GM19397 (cell line): ENCODE results near the gene PIM2.

ENCODE experiments used
- ATAC-seq: cut with Tn5 transposase; IDR thresholded peaks from one replicate; pipeline ENCODE4 v1.9.1; 2021; ENCODE audit warnings: mild to moderate bottlenecking, moderate library complexity; ENCODE audit not compliant: unreplicated experiment

PIM2 gene

GRCh38 chrX:48918643-48919340 lies at the start of gene PIM2:
TSS of gene PIM2 (minus strand) at chrX:48919024. CDS start at chrX:48918834, 190 bp downstream.
- ATAC-seq, result peak; percentile 75

GRCh38 chrX:48968377-48968776 lies 49.6 kb upstream of the PIM2 start:
- ATAC-seq, result no peak

- no peak for ATAC-seq
Measured at GRCh38 chrX:48966796-48967579, 48.2 kb upstream of the PIM2 start.

GRCh38 chrX:48965959-48966358 lies 47.1 kb upstream of the PIM2 start:
- no peak for ATAC-seq

GRCh38 chrX:48961585-48962091 lies 42.8 kb upstream of the PIM2 start:
- no peak for ATAC-seq

- no peak for ATAC-seq
Measured at GRCh38 chrX:48960291-48960690, 41.5 kb upstream of the PIM2 start.

GRCh38 chrX:48958635-48959094 lies 39.8 kb upstream of the PIM2 start:
- ATAC-seq, result no peak

- ATAC-seq, result peak; percentile 78
Measured at GRCh38 chrX:48957827-48958634, 39.2 kb upstream of the PIM2 start.

GRCh38 chrX:48957477-48957826 lies 38.6 kb upstream of the PIM2 start, which contains the start of gene OTUD5:
TSS of gene OTUD5 (minus strand) at chrX:48957607. CDS start at chrX:48957570, 37 bp downstream.
- peak; percentile 43 for ATAC-seq

- ATAC-seq, result peak; percentile 6
Measured at GRCh38 chrX:48956728-48957414, 38.0 kb upstream of the PIM2 start.

GRCh38 chrX:48948589-48948988 lies 29.8 kb upstream of the PIM2 start:
- ATAC-seq, result no peak

GRCh38 chrX:48945517-48946348 lies 26.9 kb upstream of the PIM2 start:
- ATAC-seq, result no peak

GRCh38 chrX:48942895-48943294 lies 24.1 kb upstream of the PIM2 start:
- no peak for ATAC-seq

GRCh38 chrX:48940404-48940955 lies 21.7 kb upstream of the PIM2 start:
- no peak for ATAC-seq

GRCh38 chrX:48939524-48940228 lies 20.9 kb upstream of the PIM2 start:
- ATAC-seq, result no peak

GRCh38 chrX:48938721-48939425 lies 20.0 kb upstream of the PIM2 start:
- peak; percentile 41 for ATAC-seq

- peak; percentile 59 for ATAC-seq
Measured at GRCh38 chrX:48937054-48937907, 18.5 kb upstream of the PIM2 start.
